ENCODE data around the gene TENM4.
"Not testable (repeated sequence)": the region's sequence is repeated elsewhere in the genome, so short reads cannot be mapped to it uniquely, and the experiment has no call there.

The TENM4 gene

GRCh38 chr11:78846269-78846668 lies 594.6 kb downstream of the TENM4 start:
- Mint-ChIP-seq H3K27me3 (peaks cover 12% of the 10 kb centered on the region), H3K36me3 (no peaks in the 10 kb centered on the region), H3K9me3 (no peaks in the 10 kb centered on the region), H3K27ac (no peak overlapping the region), H3K4me1 (no peaks in the 10 kb centered on the region), H3K4me3 (no peak overlapping the region)

DNA sequence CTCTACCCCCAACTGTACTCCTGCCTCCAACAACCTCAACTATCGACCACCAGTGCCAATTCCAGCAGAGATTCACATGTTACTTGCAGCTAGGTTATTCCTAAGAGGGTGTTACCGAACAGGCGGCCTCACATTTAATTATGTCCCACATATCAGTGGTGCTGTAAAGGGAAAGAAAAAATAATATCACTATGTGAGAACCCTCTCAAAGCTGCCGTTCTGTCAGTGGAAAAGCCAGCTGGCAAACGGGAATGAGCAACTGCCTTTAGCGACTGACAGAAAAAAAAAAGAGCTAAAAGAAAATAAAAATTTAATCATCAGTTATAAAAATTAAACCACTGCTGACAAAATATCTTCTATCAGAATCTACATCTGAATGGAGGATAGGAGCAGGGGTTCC lies 595.3 kb downstream of the TENM4 start:
- Mint-ChIP-seq H3K4me3 (no peak overlapping the region), H3K36me3 (no peaks in the 10 kb centered on the region), H3K9me3 (no peaks in the 10 kb centered on the region), H3K27me3 (peaks cover 12% of the 10 kb centered on the region), H3K27ac (no peak overlapping the region), H3K4me1 (no peaks in the 10 kb centered on the region)

DNA sequence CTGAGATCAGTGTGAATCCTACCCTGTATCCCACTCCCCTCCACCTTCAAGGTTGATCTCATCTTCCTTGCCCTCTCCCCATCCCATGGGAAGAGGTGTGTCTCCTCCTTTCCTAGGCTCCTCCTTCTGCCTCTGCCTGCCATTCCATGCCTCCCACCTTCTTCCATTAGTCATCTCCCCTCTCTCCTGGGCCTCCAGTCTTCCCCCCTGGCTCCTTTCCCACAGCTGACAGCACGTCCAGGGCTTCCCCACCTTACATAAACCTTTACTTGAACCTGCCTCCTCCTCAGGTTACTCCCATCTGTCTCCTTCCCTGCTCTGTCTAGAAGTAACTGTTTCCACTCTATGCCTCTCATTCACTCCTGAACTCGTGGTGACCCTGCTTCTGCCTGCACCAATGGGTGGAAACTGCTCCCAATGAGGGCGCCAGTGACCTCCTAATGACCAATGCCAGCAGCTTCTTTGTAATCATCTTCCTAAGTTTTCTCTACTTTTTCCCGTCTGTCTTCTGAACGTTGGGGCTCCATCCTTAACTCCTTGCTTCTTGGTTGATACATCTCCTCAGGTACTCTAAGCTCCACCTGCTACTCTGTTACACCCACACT lies 599.3 kb downstream of the TENM4 start:
- no peaks in the 10 kb centered on the region for H3K4me1 Mint-ChIP-seq
- no peak overlapping the region for H3K4me3 Mint-ChIP-seq
- no peaks in the 10 kb centered on the region for H3K9me3 Mint-ChIP-seq
- no peaks in the 10 kb centered on the region for H3K36me3 Mint-ChIP-seq
- peaks cover 12% of the 10 kb centered on the region for H3K27me3 Mint-ChIP-seq
- H3K27ac Mint-ChIP-seq: no peak overlapping the region

- peaks cover 12% of the 10 kb centered on the region for H3K27me3 Mint-ChIP-seq
- H3K4me1 Mint-ChIP-seq: no peaks in the 10 kb centered on the region
- no peaks in the 10 kb centered on the region for H3K9me3 Mint-ChIP-seq
- H3K27ac Mint-ChIP-seq: no peak overlapping the region
- H3K36me3 Mint-ChIP-seq: no peaks in the 10 kb centered on the region
- H3K4me3 Mint-ChIP-seq: no peak overlapping the region
Measured at GRCh38 chr11:78840623-78841022, 600.2 kb downstream of the TENM4 start.

DNA sequence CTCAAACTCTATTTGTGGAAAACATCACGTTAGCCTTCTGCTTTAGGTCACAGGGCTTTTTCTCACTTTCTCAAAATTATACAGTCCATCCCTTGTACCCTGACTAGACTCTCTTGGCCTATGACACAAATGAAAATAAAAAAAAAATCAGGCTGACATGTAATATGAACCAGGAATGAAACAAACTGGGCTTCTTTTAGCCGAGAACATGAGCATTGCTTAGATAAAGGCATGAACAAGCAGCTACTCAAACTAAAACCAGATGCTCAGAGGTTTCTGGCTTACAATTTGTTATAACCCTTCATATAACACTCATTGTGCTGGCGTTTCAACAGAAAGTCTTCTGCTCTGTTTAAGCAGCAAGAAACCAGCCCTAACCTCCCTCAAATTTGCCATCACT lies 600.6 kb downstream of the TENM4 start:
- no peak overlapping the region for H3K4me3 Mint-ChIP-seq
- no peaks in the 10 kb centered on the region for H3K9me3 Mint-ChIP-seq
- H3K27ac Mint-ChIP-seq: no peak overlapping the region
- no peaks in the 10 kb centered on the region for H3K4me1 Mint-ChIP-seq
- H3K36me3 Mint-ChIP-seq: no peaks in the 10 kb centered on the region
- peaks cover 12% of the 10 kb centered on the region for H3K27me3 Mint-ChIP-seq

DNA sequence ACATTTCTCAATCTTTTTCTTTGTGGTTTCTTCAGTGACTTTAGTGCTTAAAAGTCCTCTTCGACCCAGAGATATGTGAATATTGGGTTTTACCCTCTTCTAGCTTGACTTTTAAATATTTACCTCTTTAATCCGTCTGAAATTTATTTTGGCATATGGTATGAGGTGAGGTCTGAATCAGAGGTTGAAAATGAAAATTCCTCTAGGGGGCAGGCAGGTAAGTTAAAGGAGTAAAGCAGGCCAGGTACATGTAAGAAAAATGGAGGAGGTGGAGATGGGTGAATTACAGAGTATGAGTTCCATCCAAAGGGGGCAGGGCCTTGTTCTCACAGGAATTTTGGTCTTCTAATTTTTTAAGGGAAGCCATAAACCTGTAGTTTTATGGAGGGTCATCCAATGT lies 602.4 kb downstream of the TENM4 start:
- peaks cover 15% of the 10 kb centered on the region for H3K27me3 Mint-ChIP-seq
- H3K9me3 Mint-ChIP-seq: no peaks in the 10 kb centered on the region

DNA sequence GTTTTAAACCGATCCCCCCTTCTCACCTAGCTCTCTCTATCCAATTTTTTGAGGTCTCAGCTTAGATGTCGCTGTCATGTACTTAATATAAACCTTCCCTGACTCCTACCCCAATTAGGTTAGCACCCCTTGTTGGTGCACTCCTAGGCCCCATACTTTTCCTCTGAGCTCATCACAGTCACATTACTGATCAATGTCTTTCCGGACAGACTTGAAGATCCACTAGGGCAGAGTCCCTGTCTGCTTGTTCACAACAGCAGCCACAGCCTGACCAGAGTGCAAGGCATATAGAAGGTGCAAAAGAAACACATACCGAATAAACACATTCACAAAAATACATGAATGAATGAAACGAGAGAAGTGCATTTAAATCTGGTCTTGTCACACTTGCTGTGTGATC lies 605.2 kb downstream of the TENM4 start:
- no peaks in the 10 kb centered on the region for H3K9me3 Mint-ChIP-seq
- no peak overlapping the region for H3K4me3 Mint-ChIP-seq
- no peaks in the 10 kb centered on the region for H3K4me1 Mint-ChIP-seq
- H3K27me3 Mint-ChIP-seq: peaks cover 3% of the 10 kb centered on the region
- no peak overlapping the region for H3K27ac Mint-ChIP-seq
- no peaks in the 10 kb centered on the region for H3K36me3 Mint-ChIP-seq

More for the DNA sequence above, 602.4 kb downstream of the TENM4 start:
- H3K27ac Mint-ChIP-seq: no peak overlapping the region
- H3K4me1 Mint-ChIP-seq: no peaks in the 10 kb centered on the region
- H3K36me3 Mint-ChIP-seq: no peaks in the 10 kb centered on the region
- no peak overlapping the region for H3K4me3 Mint-ChIP-seq

DNA sequence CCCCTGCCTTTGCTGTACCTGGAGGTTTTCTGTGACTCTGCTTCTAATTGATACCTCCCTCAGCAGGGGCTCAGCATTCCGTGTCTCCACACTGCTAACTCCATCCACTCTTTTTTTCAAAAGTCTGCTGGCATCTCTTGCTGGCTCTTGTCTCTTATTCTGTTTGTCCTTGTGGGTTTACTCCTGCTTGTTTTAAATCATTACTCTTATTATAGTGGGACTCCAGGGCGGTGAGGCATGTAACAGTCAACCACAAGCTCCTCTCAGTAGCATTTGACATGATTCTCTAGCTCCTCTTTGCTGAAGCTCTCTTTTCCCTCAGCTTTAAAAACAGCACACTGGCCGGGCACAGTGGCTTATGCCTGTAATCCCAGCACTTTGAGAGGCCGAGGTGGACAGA lies 605.9 kb downstream of the TENM4 start:
- H3K36me3 Mint-ChIP-seq: no peaks in the 10 kb centered on the region
- no peaks in the 10 kb centered on the region for H3K4me1 Mint-ChIP-seq
- H3K4me3 Mint-ChIP-seq: no peak overlapping the region
- no peak overlapping the region for H3K27ac Mint-ChIP-seq
- no peaks in the 10 kb centered on the region for H3K9me3 Mint-ChIP-seq
- peaks cover 3% of the 10 kb centered on the region for H3K27me3 Mint-ChIP-seq

GRCh38 chr11:78833237-78833636 lies 607.6 kb downstream of the TENM4 start:
- no peaks in the 10 kb centered on the region for H3K4me1 Mint-ChIP-seq

DNA sequence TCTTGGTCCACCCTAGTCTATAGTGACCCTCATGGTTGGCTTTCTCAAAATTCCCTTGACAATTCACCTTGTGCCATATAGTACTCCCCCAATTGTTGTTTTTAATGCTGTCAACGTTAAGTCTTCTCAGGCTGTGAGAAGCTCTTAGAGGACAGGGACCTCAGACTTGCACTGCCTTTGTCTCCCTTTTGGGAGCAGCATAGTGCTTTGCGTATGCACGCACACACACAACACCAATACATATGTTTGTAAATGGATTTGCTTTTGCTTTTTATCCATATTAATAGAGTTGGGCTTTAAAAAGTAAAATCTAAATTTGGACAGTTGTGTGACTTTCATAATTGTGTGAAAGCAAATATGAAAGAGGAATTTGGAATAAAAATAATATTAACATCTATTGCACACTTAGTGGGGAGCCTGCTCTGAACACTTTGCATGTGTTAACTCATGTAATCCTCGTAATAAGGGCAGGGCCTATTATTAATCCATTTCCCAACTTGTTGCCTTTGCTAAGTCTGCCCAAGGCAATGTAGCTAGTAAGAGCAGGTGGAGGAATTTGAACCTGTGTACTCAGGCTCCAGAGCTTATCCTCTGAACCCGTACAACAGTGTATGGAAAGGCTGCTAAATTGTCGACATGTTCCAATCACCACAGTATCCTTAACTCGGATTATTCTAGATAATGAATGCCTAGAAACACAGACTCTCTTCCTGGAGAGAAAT lies 608.4 kb downstream of the TENM4 start:
- Mint-ChIP-seq H3K4me3 (no peak overlapping the region), H3K27ac (no peak overlapping the region), H3K9me3 (no peaks in the 10 kb centered on the region), H3K27me3 (peaks cover 5% of the 10 kb centered on the region), H3K4me1 (no peaks in the 10 kb centered on the region), H3K36me3 (no peaks in the 10 kb centered on the region)

More at GRCh38 chr11:78833237-78833636, 607.6 kb downstream of the TENM4 start:
- Mint-ChIP-seq H3K9me3 (no peaks in the 10 kb centered on the region), H3K4me3 (no peak overlapping the region), H3K27ac (no peak overlapping the region), H3K27me3 (peaks cover 5% of the 10 kb centered on the region), H3K36me3 (no peaks in the 10 kb centered on the region)

- H3K27me3 Mint-ChIP-seq: peaks cover 5% of the 10 kb centered on the region
- H3K27ac Mint-ChIP-seq: no peak overlapping the region
- H3K4me3 Mint-ChIP-seq: no peak overlapping the region
Measured at GRCh38 chr11:78831571-78831970, 609.3 kb downstream of the TENM4 start.

GRCh38 chr11:78830277-78830819 lies 610.5 kb downstream of the TENM4 start:
- H3K4me1 Mint-ChIP-seq: no peaks in the 10 kb centered on the region
- H3K27ac Mint-ChIP-seq: no peak overlapping the region
- H3K9me3 Mint-ChIP-seq: no peaks in the 10 kb centered on the region
- H3K4me3 Mint-ChIP-seq: no peak overlapping the region
- H3K36me3 Mint-ChIP-seq: no peaks in the 10 kb centered on the region
- H3K27me3 Mint-ChIP-seq: peaks cover 5% of the 10 kb centered on the region

More at GRCh38 chr11:78831571-78831970, 609.3 kb downstream of the TENM4 start:
- no peaks in the 10 kb centered on the region for H3K4me1 Mint-ChIP-seq
- no peaks in the 10 kb centered on the region for H3K9me3 Mint-ChIP-seq
- H3K36me3 Mint-ChIP-seq: no peaks in the 10 kb centered on the region

DNA sequence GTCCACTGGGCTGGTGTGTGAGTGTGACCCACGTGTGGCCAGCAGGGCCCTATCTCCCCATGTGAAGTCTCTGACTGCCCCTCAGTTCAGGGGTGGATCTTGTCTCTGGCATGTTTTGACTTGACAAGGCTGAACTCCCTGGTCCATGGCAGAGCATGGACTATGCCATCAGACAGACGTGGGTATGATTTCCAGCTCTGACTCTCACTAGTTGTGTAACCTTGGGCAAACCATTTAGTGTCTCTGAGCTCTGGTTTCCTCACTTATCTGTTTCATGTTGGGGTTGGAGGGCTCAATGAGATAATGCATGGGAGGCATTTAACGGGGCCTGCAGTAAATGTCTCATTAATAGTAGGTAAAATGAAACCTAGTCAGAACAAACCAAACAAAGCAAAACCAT lies 611.7 kb downstream of the TENM4 start:
- no peaks in the 10 kb centered on the region for H3K4me1 Mint-ChIP-seq
- no peaks in the 10 kb centered on the region for H3K36me3 Mint-ChIP-seq
- no peaks in the 10 kb centered on the region for H3K9me3 Mint-ChIP-seq
- no peak overlapping the region for H3K27ac Mint-ChIP-seq
- peaks cover 5% of the 10 kb centered on the region for H3K27me3 Mint-ChIP-seq
- no peak overlapping the region for H3K4me3 Mint-ChIP-seq

DNA sequence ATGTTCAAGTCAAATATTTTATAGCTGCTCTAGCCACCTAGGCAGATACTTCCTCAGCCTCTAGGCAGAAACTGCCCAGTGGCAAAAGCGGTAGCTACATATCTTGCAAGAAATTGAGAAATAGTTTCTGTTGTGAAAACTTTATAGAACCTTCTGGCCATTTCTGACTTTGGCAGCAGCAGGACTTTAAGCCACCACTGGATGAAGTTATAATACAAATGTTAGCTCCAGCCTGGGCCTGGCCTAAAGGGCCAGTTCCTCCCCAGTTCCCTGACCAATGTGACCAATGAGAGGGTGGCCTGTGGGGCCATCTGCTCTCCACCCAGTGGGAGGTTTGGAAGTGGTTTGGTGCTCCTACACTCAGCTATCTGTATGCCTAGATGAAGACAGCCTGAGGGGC lies 612.2 kb downstream of the TENM4 start:
- Mint-ChIP-seq H3K27me3 (peaks cover 2% of the 10 kb centered on the region), H3K36me3 (no peaks in the 10 kb centered on the region), H3K4me3 (no peak overlapping the region), H3K9me3 (no peaks in the 10 kb centered on the region), H3K27ac (no peak overlapping the region), H3K4me1 (no peaks in the 10 kb centered on the region)

DNA sequence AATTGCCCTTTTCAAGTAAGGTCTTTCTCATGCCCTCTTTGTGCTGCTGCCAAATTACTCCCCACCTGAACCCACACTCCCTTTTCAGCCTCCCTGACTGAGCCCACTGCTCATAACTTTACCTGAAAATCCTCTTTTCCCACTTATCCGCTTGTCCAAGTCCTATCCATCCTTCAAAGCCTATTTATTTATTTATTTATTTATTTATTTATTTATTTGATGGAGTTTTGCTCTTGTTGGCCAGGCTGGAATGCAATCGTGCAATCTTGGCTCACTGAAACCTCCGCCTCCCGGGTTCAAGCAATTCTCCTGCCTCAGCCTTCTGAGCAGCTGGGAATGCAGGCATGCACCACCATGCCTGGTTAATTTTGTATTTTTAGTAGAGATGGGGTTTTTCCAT lies 613.5 kb downstream of the TENM4 start:
- not testable (repeated sequence) for H3K27ac Mint-ChIP-seq, H3K4me1 Mint-ChIP-seq, H3K9me3 Mint-ChIP-seq, H3K4me3 Mint-ChIP-seq, H3K27me3 Mint-ChIP-seq, H3K36me3 Mint-ChIP-seq

DNA sequence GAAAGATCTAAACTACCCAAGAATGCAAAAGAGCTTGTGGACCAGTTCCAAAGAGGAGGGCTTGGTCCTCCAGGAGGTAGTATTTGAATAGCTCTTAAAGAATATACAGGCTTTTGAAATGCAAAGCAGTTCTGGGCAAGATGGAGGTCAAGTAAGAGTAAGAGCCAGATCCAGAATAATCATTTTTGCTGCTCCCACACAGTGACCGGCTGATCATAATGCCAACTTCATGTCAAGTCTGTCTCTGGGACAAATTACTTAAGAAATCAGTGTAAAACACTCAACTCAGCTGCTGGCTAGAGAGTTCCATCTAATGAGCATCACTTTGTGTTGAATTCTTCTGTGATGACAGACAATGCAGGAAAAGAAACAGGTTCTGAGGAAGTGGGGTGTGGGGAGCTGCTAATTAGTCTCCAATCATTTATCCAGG lies 615.2 kb downstream of the TENM4 start:
- H3K4me1 Mint-ChIP-seq: no peaks in the 10 kb centered on the region
- no peaks in the 10 kb centered on the region for H3K36me3 Mint-ChIP-seq
- peaks cover 2% of the 10 kb centered on the region for H3K27me3 Mint-ChIP-seq
- no peak overlapping the region for H3K27ac Mint-ChIP-seq
- H3K4me3 Mint-ChIP-seq: no peak overlapping the region
- no peaks in the 10 kb centered on the region for H3K9me3 Mint-ChIP-seq
